ENCODE measurements around the gene NBAS.

Gene NBAS

GRCh38 chr2:15533860-15534480 lies 27.2 kb downstream of the NBAS start:
- no peaks in the 10 kb centered on the region for H3K27me3 ChIP-seq (ENCODE audit: low read depth, low read length)
- H3K79me2 ChIP-seq (ENCODE audit: low read length) = no peaks in the 10 kb centered on the region
- no peaks in the 10 kb centered on the region for H3K4me1 ChIP-seq (ENCODE audit: low read length)
- H3K4me2 ChIP-seq (ENCODE audit: low read length) = no peak overlapping the region
- TF ChIP-seq CTCF (IDR thresholded peaks at IDR 0.05; ENCODE audit: low read depth, low read length) = no peak
- TF ChIP-seq EZH2phosphoT487 (IDR thresholded peaks at IDR 0.05; ENCODE audit: low read depth) = no peak
- H3K4me3 ChIP-seq (ENCODE audit: low read length) = no peak overlapping the region
- H4K20me1 ChIP-seq (ENCODE audit: insufficient read depth, low read length) = no peaks in the 10 kb centered on the region
- H3K27ac ChIP-seq (ENCODE audit: low read length) = no peak overlapping the region
- no peaks in the 10 kb centered on the region for H3K9me3 ChIP-seq (ENCODE audit: insufficient read depth, low read length)
- H3K36me3 ChIP-seq (replicated peaks; ENCODE audit: low read depth, low read length) = peaks cover 4% of the 10 kb centered on the region
- H3K9ac ChIP-seq (ENCODE audit: low read length) = no peak overlapping the region
- no peak overlapping the region for H2AFZ ChIP-seq (ENCODE audit: low read depth, low read length)

DNA sequence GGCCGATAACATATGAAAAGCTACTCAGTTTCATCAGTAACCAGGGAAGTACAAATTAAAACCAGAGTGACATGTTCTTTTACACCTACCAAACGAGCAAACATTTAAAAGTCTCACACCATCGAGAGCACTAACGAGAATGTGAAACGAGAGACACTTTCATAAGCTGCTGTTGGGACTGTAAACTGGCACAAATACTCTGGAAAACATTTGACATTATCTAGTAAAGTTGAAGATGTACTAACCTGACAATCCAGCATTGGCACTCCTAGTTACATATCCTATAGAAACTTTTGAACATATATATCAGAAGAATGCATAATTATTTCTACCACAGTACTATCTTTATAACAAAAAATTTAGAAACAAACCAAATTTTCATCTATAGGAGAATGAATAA lies 28.1 kb downstream of the NBAS start:
- H3K27me3 ChIP-seq (ENCODE audit: low read depth, low read length) = no peaks in the 10 kb centered on the region
- no peaks in the 10 kb centered on the region for H3K79me2 ChIP-seq (ENCODE audit: low read length)
- no peak overlapping the region for H3K4me3 ChIP-seq (ENCODE audit: low read length)
- H3K27ac ChIP-seq (ENCODE audit: low read length) = no peak overlapping the region
- TF ChIP-seq EZH2phosphoT487 (IDR thresholded peaks at IDR 0.05; ENCODE audit: low read depth) (no peak), CTCF (IDR thresholded peaks at IDR 0.05; ENCODE audit: low read depth, low read length) (no peak)
- no peak overlapping the region for H3K4me2 ChIP-seq (ENCODE audit: low read length)
- peaks cover 4% of the 10 kb centered on the region for H3K36me3 ChIP-seq (replicated peaks; ENCODE audit: low read depth, low read length)
- no peak overlapping the region for H3K9ac ChIP-seq (ENCODE audit: low read length)
- H3K9me3 ChIP-seq (ENCODE audit: insufficient read depth, low read length) = no peaks in the 10 kb centered on the region
- no peak overlapping the region for H2AFZ ChIP-seq (ENCODE audit: low read depth, low read length)
- no peaks in the 10 kb centered on the region for H3K4me1 ChIP-seq (ENCODE audit: low read length)
- H4K20me1 ChIP-seq (ENCODE audit: insufficient read depth, low read length) = no peaks in the 10 kb centered on the region

DNA sequence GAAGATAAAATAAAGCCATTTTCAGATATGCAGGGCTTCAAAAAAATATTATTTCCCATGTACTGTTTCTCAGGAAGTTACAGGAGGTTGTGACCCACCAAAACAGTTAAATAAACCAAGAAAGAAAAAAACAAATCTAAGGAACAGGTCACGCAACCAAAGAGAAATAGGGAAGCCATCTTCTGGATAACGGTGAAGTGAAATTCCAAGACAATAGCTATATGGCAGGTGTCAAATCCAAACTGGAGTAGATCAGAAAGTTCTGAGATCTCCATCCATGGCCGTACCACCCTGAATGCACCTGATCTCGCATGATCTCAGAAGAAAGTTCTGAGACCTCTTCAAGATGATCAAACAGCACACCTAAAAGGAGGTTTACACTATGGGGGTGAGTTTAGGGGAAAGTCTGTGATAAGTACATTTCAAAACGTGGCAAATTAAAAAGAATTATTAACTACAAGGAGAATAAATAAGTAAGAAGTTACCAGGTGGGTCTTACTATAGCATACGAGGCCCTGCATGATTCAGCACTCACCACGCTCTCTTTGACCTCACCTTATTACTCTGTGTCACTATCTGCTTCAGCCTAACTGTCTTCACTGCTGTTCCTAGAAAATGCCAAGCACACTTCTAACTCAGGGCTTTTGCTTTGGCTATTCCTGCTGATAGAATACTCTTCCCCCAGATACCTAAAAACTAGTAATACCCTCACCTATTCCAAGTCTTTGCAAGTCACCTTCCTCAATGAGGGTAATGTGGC lies 29.9 kb downstream of the NBAS start:
- H2AFZ ChIP-seq (ENCODE audit: low read depth, low read length) = no peak overlapping the region
- H3K4me3 ChIP-seq (ENCODE audit: low read length) = no peak overlapping the region
- no peak overlapping the region for H3K4me2 ChIP-seq (ENCODE audit: low read length)
- H3K9me3 ChIP-seq (ENCODE audit: insufficient read depth, low read length) = no peaks in the 10 kb centered on the region
- H3K79me2 ChIP-seq (ENCODE audit: low read length) = no peaks in the 10 kb centered on the region
- H3K27ac ChIP-seq (ENCODE audit: low read length) = no peak overlapping the region
- H3K9ac ChIP-seq (ENCODE audit: low read length) = no peak overlapping the region
- H3K27me3 ChIP-seq (ENCODE audit: low read depth, low read length) = no peaks in the 10 kb centered on the region
- no peaks in the 10 kb centered on the region for H3K4me1 ChIP-seq (ENCODE audit: low read length)
- no peaks in the 10 kb centered on the region for H4K20me1 ChIP-seq (ENCODE audit: insufficient read depth, low read length)
- peaks cover 8% of the 10 kb centered on the region for H3K36me3 ChIP-seq (replicated peaks; ENCODE audit: low read depth, low read length)
- TF ChIP-seq CTCF (IDR thresholded peaks at IDR 0.05; ENCODE audit: low read depth, low read length) = no peak
- no peak for TF ChIP-seq EZH2phosphoT487 (IDR thresholded peaks at IDR 0.05; ENCODE audit: low read depth)

DNA sequence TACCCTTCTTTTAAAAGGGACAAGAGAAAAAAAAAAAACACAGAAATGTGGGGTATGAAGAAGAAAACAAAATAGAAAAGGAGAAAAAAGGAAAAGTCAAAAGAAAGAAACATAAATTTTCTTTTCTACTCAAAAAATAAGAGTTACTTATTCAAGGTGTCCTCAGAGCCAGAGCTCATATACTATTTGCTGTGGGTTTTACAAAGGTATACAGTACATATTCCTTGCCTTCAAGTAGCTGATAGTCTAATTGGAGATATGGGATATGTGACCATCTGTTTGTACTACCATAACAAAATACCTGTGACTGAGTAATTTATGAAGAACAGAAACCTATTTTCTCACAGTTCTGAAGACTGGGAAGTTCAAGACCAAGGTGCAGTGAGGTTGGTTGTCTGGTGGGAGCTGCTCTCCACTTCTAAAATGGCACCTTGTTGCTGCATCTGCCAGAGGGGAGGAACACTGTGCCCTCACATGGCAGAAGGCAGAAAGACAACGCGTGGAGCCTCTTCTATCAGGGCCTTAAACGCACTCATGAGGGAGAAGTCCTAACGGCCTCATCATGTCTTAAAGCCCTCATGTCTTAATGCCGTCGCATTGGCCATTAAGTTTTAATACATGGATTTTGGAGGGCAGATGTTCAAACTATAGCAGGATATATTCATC lies 33.9 kb downstream of the NBAS start:
- Histone ChIP-seq H3K4me3 (ENCODE audit: low read length) (no peak overlapping the region), H3K9me3 (ENCODE audit: insufficient read depth, low read length) (no peaks in the 10 kb centered on the region), H3K36me3 (replicated peaks; ENCODE audit: low read depth, low read length) (peaks cover 11% of the 10 kb centered on the region), H3K4me1 (ENCODE audit: low read length) (no peaks in the 10 kb centered on the region), H4K20me1 (ENCODE audit: insufficient read depth, low read length) (no peaks in the 10 kb centered on the region), H3K4me2 (ENCODE audit: low read length) (no peak overlapping the region), H2AFZ (ENCODE audit: low read depth, low read length) (no peak overlapping the region), H3K9ac (ENCODE audit: low read length) (no peak overlapping the region), H3K79me2 (ENCODE audit: low read length) (no peaks in the 10 kb centered on the region), H3K27ac (ENCODE audit: low read length) (no peak overlapping the region), H3K27me3 (ENCODE audit: low read depth, low read length) (no peaks in the 10 kb centered on the region)
- no peak; the same call in 1 of the 2 replicates for TF ChIP-seq CTCF (IDR thresholded peaks at IDR 0.05; ENCODE audit: low read depth, low read length)
- TF ChIP-seq EZH2phosphoT487 (IDR thresholded peaks at IDR 0.05; ENCODE audit: low read depth) = no peak
